OCI-LY1 (cell line): ENCODE measurements around the gene DMRT3.

Source experiments
- CTCF ChIP-seq: fragments of 200-600 bp; sonication (generic), shearing (Covaris generic); IDR thresholded peaks from 2 replicates; pipeline ENCODE4 v1.5.1; 2017; ENCODE audit warnings: mild to moderate bottlenecking, antibody characterized with exemption, low read length, moderate library complexity, mixed read lengths
- EZH2 ChIP-seq: fragments of 200-600 bp; sonication (generic), shearing (Covaris generic); IDR thresholded peaks from 2 replicates; pipeline ENCODE4 v1.8.0; 2017; ENCODE audit warnings: borderline replicate concordance, mixed run types, mild to moderate bottlenecking, antibody characterized with exemption, low read length, moderate library complexity, mixed read lengths

GRCh38 chr9:929719-930118 is 46.7 kb upstream of the DMRT3 start:
- TF ChIP-seq EZH2 (no peak), CTCF (no peak)
